PC-3 (cell line): ENCODE results near the gene OR14A2.

Source experiments
- CTCF ChIP-seq: fragments of 300-600 bp; sonication (generic); conservative IDR thresholded peaks from 2 replicates; pipeline ENCODE4 v1.5.1; 2017; ENCODE audit warnings: antibody characterized with exemption, low read depth, mild to moderate bottlenecking, low read length
- EZH2 ChIP-seq: fragments of 300-600 bp; sonication (generic); IDR thresholded peaks from one replicate; pipeline ENCODE4 v1.6.1; 2017; ENCODE audit warnings: antibody characterized with exemption, mild to moderate bottlenecking, low read length; ENCODE audit not compliant: unreplicated experiment
- EZH2phosphoT487 ChIP-seq: fragments of 300-600 bp; sonication (generic); IDR thresholded peaks from 2 replicates; pipeline ENCODE4 v1.6.1; 2018; ENCODE audit warnings: mild to moderate bottlenecking, antibody characterized with exemption, low read length, borderline replicate concordance

- TF ChIP-seq EZH2phosphoT487 (no peak), EZH2 (no peak), CTCF (no peak)
Measured at GRCh38 chr1:247701338-247701737, 46.6 kb downstream of the OR14A2 start.
